Fibroblast of pulmonary artery (primary cell): ENCODE measurements around the gene ANKS1B.
"Not testable (repeated sequence)": the region's sequence is repeated elsewhere in the genome, so short reads cannot be mapped to it uniquely, and the experiment has no call there.

ENCODE experiments used
- DNase-seq: peaks from one replicate; pipeline ENCODE4 v3.0.0-alpha.2; 2010; ENCODE audit warnings: low read depth
- H3K4me3 ChIP-seq: replicated peaks from 2 replicates; pipeline ENCODE4 v1.5.1; 2011; ENCODE audit warnings: low read depth, mild to moderate bottlenecking, control low read depth, low read length, moderate library complexity
- CTCF ChIP-seq: IDR thresholded peaks from 2 replicates; pipeline ENCODE4 v1.5.1; 2011; ENCODE audit warnings: mild to moderate bottlenecking, control low read depth, low read length, inconsistent platforms; ENCODE audit errors: missing control alignments

ANKS1B gene

DNA sequence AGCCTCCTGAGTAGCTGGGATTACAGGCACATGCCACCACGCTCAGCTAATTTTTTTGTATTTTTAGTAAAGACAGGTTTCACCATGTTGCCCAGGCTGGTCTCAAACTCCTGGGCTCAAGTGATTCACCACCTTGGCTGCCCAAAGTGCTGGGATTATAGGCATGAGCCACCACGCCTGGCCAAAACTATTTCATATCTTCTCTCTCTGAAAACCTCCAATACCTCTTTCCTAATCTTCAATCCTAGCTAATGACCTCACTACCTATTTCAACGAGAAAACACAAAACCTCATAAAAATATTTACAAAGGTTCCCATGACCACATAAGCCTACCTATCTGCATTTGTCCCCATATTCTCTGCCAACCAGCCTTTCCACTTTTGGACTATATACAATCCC is 32.3 kb upstream of the ANKS1B start:
- H3K4me3 ChIP-seq = no peak overlapping the region
- no peak for TF ChIP-seq CTCF
- DNase-seq = no peak

- H3K4me3 ChIP-seq, DNase-seq: not testable (repeated sequence)
Observed at GRCh38 chr12:100016304-100016703, 31.6 kb upstream of the ANKS1B start.

- H3K4me3 ChIP-seq, DNase-seq: not testable (repeated sequence)
Observed at GRCh38 chr12:100005846-100006245, 21.1 kb upstream of the ANKS1B start.

GRCh38 chr12:99997806-99998205 is 13.1 kb upstream of the ANKS1B start:
- TF ChIP-seq CTCF = no peak

DNA sequence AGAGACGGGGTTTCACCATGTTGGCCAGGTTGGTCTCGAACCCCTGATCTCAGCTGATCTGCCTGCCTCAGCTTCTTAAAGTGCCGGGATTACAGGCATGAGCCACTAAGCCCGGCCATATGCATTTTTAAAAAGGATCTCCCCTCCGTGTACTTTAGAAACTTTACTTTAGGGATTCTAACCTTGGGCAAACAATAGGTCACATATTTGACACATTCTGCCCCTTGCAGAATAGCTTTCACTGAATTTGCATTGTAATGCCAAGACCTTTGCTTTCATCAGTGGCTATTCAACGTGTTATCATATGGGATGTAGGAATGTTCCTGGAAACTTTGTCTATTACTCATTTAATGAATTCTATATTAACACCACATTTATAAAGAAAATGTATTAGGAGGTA is 11.4 kb upstream of the ANKS1B start:
- no peak for TF ChIP-seq CTCF
- DNase-seq = no peak
- H3K4me3 ChIP-seq = no peak overlapping the region

More at GRCh38 chr12:99997806-99998205, 13.1 kb upstream of the ANKS1B start:
- no peak overlapping the region for H3K4me3 ChIP-seq
- DNase-seq = no peak

GRCh38 chr12:99985631-99986030 is 895 bp upstream of the ANKS1B start:
- no peak overlapping the region for H3K4me3 ChIP-seq
- DNase-seq = no peak
- no peak for TF ChIP-seq CTCF

GRCh38 chr12:99985129-99985570 is 414 bp upstream of the ANKS1B start:
- no peak for DNase-seq
- peak overlapping the region; percentile 59 for H3K4me3 ChIP-seq
- TF ChIP-seq CTCF = no peak

- no peak overlapping the region for H3K4me3 ChIP-seq
- no peak for TF ChIP-seq CTCF
- DNase-seq = no peak
Observed at GRCh38 chr12:99983456-99984258, 1.1 kb downstream of the ANKS1B start.
